GM12878 (cell line): ENCODE measurements around the gene CAND1.

ENCODE experiments used
- ATF3 ChIP-seq: IDR thresholded peaks from 2 replicates; pipeline ENCODE4 v1.6.1; 2011; ENCODE audit warnings: low read depth, mild to moderate bottlenecking, low read length, moderate library complexity, borderline replicate concordance; ENCODE audit errors: extremely low read depth
- CTCF ChIP-seq, 3 experiments: IDR thresholded peaks in 2 of 3; conservative IDR thresholded peaks in 1 of 3; 2 replicates each; pipeline ENCODE4 v1.5.1; 2011; ENCODE audit warnings: low read depth in 3 of 3, low read length in 3 of 3, mild to moderate bottlenecking in 3 of 3, control low read depth in 2 of 3, moderate library complexity in 2 of 3, inconsistent platforms in 1 of 3, mixed read lengths in 1 of 3; ENCODE audit not compliant: control insufficient read depth in 2 of 3, insufficient read depth in 1 of 3; ENCODE audit errors: extremely low read depth in 1 of 3
- STAT3 ChIP-seq: IDR thresholded peaks from 2 replicates; pipeline ENCODE4 v1.6.1; 2011; ENCODE audit warnings: low read depth, low read length, improper control_type of control experiment

- TF ChIP-seq ATF3: no peak
- TF ChIP-seq STAT3: no peak
- no peak for TF ChIP-seq CTCF (IDR thresholded peaks at IDR 0.05 in 2 of 3, conservative IDR thresholded peaks at IDR 0.05 in 1 of 3; ENCODE audit: control insufficient read depth in 2 of 3, extremely low read depth in 1 of 3, insufficient read depth in 1 of 3, low read depth in 3 of 3, low read length in 3 of 3)
These were observed 23.6 kb upstream of the CAND1 start for GRCh38 chr12:67245571-67245970.
